Epidermal melanocyte (primary cell): ENCODE data around the gene BTF3.

Experiments
- DNase-seq: peaks from one replicate; pipeline ENCODE4 v3.0.0; 2011; ENCODE audit warnings: low spot score; ENCODE audit not compliant: insufficient read length

The BTF3 gene

GRCh38 chr5:73522989-73523388 is 24.7 kb downstream of the BTF3 start:
- no peak for DNase-seq

GRCh38 chr5:73523861-73524260 is 25.6 kb downstream of the BTF3 start:
- no peak for DNase-seq

DNA sequence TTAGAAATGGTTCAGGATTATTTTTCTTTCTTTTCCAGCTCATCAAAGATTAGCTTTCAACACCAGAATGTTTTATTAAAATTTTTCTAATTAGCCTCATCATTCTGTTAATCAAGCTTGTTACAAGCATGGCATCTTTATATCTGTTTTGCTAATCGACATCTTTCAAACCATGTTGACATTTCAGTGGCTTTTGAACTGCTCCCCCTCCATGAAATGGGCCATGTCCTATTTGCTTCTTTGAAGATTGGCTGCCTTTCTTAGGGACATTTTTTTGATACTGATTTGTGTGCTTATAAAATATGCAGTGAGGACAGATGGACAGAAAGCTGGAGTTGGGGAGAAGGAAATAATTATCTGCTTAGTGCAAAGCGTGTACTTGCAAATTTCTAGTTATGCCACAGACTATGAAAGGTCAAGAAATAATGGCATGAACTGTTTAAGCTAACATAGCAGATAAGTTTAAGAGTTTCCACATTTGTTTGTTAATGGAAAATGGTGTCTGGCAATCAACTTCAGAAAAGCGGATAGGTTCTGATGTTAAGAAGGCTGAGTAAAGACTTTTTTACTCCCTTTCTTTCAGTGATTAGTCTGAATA is 27.5 kb downstream of the BTF3 start:
- DNase-seq, result no peak

DNA sequence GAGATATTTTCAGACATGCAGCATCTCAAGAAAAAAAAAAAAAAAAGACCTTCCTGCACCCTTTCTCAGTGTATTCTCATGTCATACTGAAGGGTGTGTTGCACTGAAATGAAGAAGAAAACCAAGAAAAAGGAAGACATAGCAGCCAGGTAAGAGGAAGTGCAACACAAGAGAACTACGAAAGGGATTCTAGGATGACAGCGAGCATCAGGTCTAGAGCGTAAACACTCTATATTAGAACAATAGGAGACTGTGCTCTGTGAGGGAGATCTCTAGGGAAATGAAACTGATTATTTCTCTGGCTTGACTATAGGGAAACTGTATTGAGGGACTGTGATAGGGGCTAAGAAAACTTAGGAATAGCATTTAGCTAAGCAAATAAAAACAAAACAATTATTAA is 30.0 kb downstream of the BTF3 start:
- no peak for DNase-seq

- no peak for DNase-seq
Observed at GRCh38 chr5:73529081-73529480, 30.8 kb downstream of the BTF3 start.

DNA sequence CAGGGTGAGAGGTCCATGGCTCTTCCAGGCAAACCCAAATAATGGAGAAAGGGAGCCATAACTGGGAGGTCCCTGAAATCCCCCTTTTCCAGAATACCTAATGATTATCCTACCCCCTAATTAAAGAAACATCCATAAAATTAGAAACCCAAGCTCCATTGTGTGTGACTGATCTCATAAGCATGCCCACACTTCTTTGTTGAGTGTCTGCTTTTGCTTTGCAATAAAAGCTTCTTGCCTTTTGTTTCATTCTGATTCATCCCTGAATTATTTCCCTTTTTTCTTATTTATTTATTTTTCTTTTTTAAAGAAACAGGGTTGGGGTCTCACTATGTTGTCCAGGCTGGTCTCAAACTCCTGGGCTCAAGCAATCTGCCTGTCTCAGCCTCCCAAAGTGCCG is 33.1 kb downstream of the BTF3 start:
- DNase-seq, result no peak

GRCh38 chr5:73532195-73532594 is 34.0 kb downstream of the BTF3 start:
- DNase-seq, result no peak

DNA sequence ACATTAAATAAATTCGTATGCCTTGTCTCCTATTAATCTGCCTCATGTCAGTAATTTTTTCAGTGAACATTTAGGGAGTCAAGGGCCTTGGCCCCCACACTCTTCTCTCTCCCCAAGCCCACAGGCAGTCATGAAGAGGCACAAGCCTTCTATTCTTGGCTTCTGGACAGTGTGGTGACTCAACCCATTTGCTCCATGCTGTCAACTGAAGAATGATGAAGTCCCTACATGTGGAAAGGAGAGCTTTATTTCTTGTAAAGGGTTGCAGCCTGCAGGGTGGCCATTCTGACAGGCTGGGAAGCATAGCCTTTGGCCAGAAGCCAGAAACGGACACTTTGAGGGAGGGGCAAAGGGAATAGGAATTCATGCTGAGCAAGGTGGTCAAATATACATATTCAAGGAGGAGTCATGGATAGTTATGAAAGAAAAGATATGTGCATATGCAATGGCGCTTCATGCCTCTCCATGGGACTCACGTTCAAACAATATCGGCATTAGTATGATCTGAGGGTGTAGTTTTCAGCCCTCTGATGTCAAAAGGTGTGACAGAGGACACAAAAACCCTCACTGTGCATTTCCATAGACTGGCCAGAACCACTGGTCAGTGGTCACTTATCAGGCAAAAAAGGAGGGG is 35.9 kb downstream of the BTF3 start:
- DNase-seq, result no peak

GRCh38 chr5:73534971-73535370 is 36.7 kb downstream of the BTF3 start:
- DNase-seq, result no peak

DNA sequence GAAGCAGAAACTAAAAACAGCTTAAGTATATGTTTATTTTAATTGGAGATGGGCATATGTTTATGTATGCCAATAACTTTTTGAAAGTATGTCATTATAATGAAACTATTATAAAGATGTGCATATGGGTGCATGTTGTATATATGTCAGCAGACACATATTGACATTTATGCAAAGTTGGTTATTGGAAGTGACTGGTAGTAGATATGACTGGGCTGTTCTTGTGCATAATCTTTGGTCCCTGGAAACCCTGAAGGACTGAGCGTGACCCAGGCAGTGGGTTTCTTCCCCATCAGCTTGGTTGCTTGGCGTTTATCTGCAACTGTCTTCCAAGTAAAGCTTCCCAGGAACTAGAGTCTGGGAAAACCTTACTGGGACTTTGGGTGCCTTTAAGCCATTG is 41.5 kb downstream of the BTF3 start:
- DNase-seq, result no peak

GRCh38 chr5:73540192-73540591 is 42.0 kb downstream of the BTF3 start:
- no peak for DNase-seq

GRCh38 chr5:73542020-73542419 is 43.8 kb downstream of the BTF3 start:
- DNase-seq, result no peak

DNA sequence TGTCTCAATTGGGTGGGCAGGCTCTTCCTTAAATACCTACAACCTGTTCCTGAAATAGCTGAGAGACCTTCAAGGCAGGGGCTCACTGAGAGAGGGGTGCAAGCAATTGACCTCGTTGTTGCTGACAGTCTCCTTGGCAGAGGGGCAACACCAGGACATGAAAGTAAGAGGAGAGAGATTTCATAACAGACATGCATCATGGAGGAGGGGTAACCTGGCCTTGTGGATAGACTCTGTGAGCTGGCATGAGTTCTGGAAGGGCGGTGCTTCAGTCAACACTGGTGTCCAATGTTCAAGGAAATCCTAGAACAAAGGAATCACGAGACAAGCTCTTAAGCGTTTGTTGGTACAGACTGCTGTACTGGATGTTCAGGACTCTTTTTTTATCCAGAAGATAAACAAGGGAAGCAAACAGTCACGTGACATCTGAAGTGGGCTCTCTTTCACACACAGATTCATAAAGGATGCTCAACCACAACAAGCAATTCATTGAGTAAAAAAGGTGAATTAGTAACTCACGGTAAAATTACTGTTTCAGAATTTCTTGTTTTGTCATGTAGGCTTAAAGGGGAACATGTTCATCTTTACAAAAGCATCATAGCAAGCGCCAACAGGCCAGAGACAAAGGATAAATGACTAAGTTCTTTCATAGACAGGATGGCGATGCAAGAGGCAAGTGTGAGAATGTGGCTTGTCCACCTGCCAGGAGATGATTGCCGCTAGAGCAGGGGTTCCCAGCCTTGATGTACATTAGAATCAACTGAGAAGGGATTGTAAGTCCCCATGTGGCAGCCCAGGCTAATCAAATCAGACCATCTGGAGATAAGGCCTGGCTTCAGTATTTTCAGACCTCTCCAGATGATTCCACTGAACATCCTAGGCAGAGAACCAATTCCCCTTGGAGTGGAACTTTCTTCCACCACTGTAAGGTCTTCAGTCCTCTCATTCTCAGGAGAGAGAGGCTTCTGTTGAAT is 46.5 kb downstream of the BTF3 start:
- no peak for DNase-seq

DNA sequence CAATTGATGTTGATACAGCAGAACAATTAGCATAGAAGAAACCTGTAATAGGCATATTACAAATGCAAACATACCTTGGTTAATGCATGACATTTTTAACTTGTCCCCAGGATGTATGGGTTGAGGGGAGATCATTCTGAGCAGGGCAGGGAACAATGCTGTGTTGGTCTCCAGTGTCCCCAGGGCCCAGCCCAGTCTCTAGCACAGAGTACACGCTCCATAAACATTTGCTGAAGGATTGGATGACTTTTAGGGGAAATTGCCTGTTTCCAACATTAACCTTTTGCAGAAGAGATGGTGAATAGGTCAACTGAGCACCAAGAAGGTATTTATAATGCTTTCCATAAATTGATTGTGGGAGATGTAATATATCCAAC is 47.1 kb downstream of the BTF3 start:
- no peak for DNase-seq

DNA sequence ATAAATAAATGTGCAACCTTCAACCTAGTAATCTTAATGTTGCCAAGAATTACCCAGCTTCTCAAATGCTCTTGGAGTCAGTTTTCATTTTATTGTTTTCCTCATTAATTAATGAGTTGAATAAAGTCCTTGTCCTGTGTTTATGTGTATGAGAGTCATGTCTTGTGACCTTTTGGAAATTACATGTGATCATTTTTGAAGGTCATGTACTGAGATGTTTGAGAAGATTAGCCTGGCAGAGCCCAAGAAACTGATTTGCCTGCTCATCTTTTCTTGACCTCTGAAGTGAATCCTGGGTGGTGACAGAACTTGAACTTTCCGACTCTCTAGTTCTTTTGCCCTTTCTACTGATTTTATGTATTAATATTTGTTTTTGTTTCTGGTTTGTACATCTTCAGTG is 51.8 kb downstream of the BTF3 start:
- no peak for DNase-seq

DNA sequence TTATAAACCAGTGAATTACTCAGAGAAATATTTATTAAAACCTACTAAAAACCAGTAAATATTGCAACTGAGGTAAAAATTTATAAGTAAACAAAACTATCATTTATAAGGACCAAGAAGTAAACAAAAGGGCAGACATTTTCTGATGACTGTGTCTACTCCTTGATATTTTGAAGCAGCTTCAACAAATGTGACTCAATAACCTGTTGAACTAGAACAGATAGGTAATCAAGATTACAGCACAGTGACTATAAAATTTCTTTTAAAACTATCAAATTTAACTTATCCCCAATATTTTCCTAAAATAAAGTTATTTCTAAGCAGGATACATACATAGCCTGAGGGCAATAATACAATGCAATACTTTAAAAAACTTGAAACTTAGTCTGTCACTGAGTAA is 54.4 kb downstream of the BTF3 start:
- DNase-seq, result no peak
